Subcutaneous adipose tissue (tissue), 4 donors: ENCODE measurements around the gene WDR1. TPM values are rescaled to one million over a fixed set of nuclear protein-coding genes. Genes with fewer than 3 reads are reported as not detected.

Source experiments
- CTCF ChIP-seq: fragments of 450-650 bp; IDR thresholded peaks from one replicate; pipeline ENCODE4 v1.5.1; 2016; ENCODE audit warnings: low read depth, mild to moderate bottlenecking, control low read depth, antibody characterized with exemption, moderate library complexity
- total RNA-seq, 4 donors: library from RNA; depleted of rRNA; stranded (reverse); fragments of >200 nt; gene quantifications; one replicate each; pipeline ENCODE4 v1.1.0, GENCODE V29; 2016

WDR1 gene
- total RNA-seq, 4 donors from 2014 or later, result 81.9 to 122 (median 99.1) TPM

GRCh38 chr4:10066670-10067651, 49.6 kb downstream of the WDR1 start:
- TF ChIP-seq CTCF, result no peak

DNA sequence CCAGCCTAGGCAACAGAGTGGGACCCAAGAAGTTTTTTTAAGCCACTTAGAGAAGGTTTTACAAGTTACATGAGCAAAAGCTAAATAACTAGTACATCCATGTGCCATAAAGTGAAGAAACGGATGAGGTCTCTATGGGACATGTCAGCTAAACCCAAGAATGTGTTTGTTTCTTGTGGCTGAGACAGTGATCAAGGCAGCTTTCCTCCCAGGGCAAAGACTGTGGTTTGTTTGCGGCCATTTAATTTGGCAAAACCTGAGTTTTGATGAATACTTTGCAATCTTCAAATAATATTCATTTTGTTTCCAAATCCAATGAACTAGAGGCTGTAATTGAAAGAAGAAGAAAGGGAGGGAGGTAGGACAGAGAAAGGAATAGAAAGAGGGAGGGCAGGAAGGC, 50.4 kb downstream of the WDR1 start:
- no peak for TF ChIP-seq CTCF

DNA sequence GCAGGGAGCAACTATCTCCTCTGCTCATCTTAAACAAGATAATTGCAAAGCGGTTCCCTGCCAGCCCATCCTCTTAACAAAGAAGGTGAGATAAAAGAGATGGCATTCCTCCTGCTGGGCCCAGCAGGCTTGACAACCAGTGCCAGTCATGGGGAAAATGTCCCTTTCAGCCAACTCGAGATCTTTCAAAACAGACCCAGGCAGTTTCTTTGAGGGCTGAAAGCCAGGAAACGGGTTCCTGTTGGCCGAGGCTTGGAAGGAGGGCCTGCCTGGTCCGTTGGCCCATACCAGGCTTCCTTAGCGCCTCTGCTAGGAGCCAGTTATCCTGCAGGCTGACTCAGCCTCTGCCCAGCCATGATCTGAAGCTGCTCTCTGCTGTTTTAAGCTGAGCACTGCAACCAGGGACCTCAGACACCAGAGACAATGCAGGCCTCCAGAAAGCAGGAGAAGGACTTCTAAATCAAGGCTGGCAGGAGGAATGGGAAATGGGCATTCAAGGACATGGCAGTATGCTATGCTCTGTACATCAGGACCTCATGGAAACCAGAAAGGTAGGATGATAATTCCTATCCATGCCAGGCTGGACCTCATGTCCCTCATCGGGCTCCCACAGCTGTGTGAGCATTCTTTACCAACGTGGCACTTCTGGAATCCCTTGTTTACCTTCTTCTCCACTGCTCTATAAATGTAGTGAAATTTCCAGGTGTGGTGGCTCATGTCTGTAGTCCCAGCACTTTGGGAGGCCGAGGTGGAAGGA, 52.9 kb downstream of the WDR1 start:
- no peak for TF ChIP-seq CTCF

GRCh38 chr4:10061650-10062415, 54.8 kb downstream of the WDR1 start:
- no peak for TF ChIP-seq CTCF

DNA sequence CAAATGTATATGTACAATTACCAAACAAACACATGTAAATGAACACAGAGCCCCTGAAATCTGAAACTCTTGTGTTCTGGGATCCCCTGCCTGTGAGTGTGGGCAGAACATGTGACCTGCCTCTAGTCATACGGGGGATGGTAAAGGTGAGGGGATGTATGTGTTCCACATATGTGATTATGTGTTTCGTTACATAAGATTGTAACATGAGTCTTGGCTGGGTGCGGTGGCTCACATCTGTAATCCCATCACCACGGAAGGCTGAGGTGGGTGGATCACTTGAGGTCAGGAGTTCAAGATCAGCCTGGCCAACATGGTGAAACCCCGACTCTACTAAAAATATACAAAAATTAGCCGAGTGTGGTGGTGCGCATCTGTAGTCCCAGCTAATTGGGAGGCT, 58.2 kb downstream of the WDR1 start:
- no peak for TF ChIP-seq CTCF

GRCh38 chr4:10057023-10057395, 59.6 kb downstream of the WDR1 start:
- TF ChIP-seq CTCF, result no peak
